Activated CD8-positive, alpha-beta T cell treated with anti-CD3 and anti-CD28 coated beads for 36 hours (primary cell): ENCODE measurements around the gene SOBP. TPM values are rescaled to one million over a fixed set of nuclear protein-coding genes. Genes with fewer than 3 reads are reported as not detected.

Experiments used
- ATAC-seq: fragments of 200-7000 bp; cut with Tn5 transposase; one replicate; pipeline ENCODE4 v1.10.0; 2021; ENCODE audit warnings: mild to moderate bottlenecking, moderate library complexity
- CTCF ChIA-PET: fragments of 350-600 bp; sonication (Branson Sonifier 250); formaldehyde crosslinking; loops from one replicate; lab custom pipeline; 2021; ENCODE audit warnings: antibody characterized with exemption; lab: Charles Lee
- POLR2A ChIA-PET: fragments of 350-600 bp; sonication (Branson Sonifier 250); formaldehyde crosslinking; loops from one replicate; lab custom pipeline; 2021; ENCODE audit warnings: antibody characterized with exemption; lab: Charles Lee
- DNase-seq: peaks from one replicate; pipeline ENCODE4 v3.0.0-alpha.2; 2020
- H3K27ac Mint-ChIP-seq: one replicate; pipeline ENCODE4 v1.8.0; 2021; ENCODE audit warnings: mild to moderate bottlenecking, mixed read lengths
- H3K27me3 Mint-ChIP-seq: one replicate; pipeline ENCODE4 v1.8.0; 2021; ENCODE audit warnings: mixed read lengths
- H3K36me3 Mint-ChIP-seq: one replicate; pipeline ENCODE4 v1.8.0; 2021; ENCODE audit warnings: low read depth, mixed read lengths
- H3K4me1 Mint-ChIP-seq: one replicate; pipeline ENCODE4 v1.8.0; 2021; ENCODE audit warnings: low read depth, mixed read lengths
- H3K4me3 Mint-ChIP-seq: one replicate; pipeline ENCODE4 v1.8.0; 2021; ENCODE audit warnings: mild to moderate bottlenecking, moderate library complexity, mixed read lengths
- H3K9me3 Mint-ChIP-seq: one replicate; pipeline ENCODE4 v1.8.0; 2021; ENCODE audit warnings: mixed read lengths
- intact Hi-C: fragments of 100-400 bp; cut with micrococcal nuclease; formaldehyde crosslinking; loops from one replicate; pipeline ENCODE4 v1.10.0; 2022
- total RNA-seq, 2 experiments: library from RNA; stranded (reverse); gene quantifications; one replicate each; pipeline ENCODE4 v1.2.3, GENCODE V29; 2021
- TF ChIP-seq, protein P1 (sequence below): fragments of 200-600 bp; IDR thresholded peaks from one replicate; pipeline ENCODE4 v1.8.0; 2022; ENCODE audit warnings: antibody characterized with exemption, mild to moderate bottlenecking

SOBP gene
- total RNA-seq, 2 experiments from 2014 or later = 0.77 to 1.1 TPM

DNA sequence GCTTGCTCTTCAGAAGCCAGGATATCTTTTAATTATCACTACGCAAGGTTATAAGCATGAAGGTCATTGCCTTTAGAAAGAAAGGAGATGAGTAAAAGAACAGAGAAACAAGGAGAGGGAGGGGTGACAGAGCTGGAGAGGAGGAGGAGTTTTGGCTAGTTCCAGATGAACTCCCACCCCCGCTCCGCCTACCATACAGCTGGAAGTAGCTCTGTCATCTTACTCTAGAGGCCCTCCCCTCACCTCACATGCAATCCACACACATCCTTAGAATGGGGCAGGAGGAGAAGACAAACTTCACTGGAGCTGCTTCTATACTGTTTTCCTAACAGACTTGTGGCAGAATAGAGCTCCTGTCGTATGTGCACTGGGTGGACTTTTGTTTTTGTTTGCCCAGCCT lies 189.5 kb downstream of the SOBP start:
- H3K4me3 Mint-ChIP-seq = no peak overlapping the region
- DNase-seq (peak; percentile 14), ATAC-seq (no peak)
- intact Hi-C loops = loop anchor here (5.0 to 10.0 kb wide), 2 partner anchors 168 to 375 kb away; no protein-coding TSS in a partner anchor
- no peaks in the 10 kb centered on the region for H3K9me3 Mint-ChIP-seq
- CTCF ChIA-PET = interaction anchor here (0.6 to 4.0 kb wide), 11 partner anchors 12 to 383 kb away, joined by 3 to 36 read pairs (median 3); no protein-coding TSS in a partner anchor
- H3K27ac Mint-ChIP-seq = no peak overlapping the region
- H3K36me3 Mint-ChIP-seq = no peaks in the 10 kb centered on the region
- H3K4me1 Mint-ChIP-seq = peaks cover 8% of the 10 kb centered on the region
- no peaks in the 10 kb centered on the region for H3K27me3 Mint-ChIP-seq
- POLR2A ChIA-PET = no interaction called here
- TF ChIP-seq, protein P1, sequence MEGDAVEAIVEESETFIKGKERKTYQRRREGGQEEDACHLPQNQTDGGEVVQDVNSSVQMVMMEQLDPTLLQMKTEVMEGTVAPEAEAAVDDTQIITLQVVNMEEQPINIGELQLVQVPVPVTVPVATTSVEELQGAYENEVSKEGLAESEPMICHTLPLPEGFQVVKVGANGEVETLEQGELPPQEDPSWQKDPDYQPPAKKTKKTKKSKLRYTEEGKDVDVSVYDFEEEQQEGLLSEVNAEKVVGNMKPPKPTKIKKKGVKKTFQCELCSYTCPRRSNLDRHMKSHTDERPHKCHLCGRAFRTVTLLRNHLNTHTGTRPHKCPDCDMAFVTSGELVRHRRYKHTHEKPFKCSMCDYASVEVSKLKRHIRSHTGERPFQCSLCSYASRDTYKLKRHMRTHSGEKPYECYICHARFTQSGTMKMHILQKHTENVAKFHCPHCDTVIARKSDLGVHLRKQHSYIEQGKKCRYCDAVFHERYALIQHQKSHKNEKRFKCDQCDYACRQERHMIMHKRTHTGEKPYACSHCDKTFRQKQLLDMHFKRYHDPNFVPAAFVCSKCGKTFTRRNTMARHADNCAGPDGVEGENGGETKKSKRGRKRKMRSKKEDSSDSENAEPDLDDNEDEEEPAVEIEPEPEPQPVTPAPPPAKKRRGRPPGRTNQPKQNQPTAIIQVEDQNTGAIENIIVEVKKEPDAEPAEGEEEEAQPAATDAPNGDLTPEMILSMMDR = no peak

DNA sequence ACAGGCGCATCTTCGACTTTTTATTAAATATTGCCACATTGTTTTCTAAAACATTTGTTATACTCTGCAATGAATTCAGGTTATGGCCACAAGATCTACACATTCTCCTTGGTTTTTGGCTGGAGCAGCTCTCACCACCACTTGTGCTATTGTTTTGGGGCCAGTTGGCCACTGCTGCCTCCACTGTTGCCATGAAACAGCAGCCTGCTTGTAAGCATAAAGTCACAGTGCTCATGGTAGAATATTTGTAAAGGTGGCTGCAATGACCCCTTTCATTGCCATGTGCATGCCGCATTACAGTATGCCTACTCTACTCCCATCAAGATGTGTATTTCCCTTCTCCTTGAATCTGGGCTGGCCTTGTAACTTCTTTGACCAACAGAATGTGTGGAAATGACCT lies 192.8 kb downstream of the SOBP start:
- H3K9me3 Mint-ChIP-seq = no peaks in the 10 kb centered on the region
- ATAC-seq (no peak), DNase-seq (no peak)
- no peaks in the 10 kb centered on the region for H3K27me3 Mint-ChIP-seq
- TF ChIP-seq, protein P1 = no peak
- no peaks in the 10 kb centered on the region for H3K36me3 Mint-ChIP-seq
- no peak overlapping the region for H3K27ac Mint-ChIP-seq
- ChIA-PET CTCF (no interaction called here), POLR2A (no interaction called here)
- H3K4me1 Mint-ChIP-seq = no peaks in the 10 kb centered on the region
- H3K4me3 Mint-ChIP-seq = no peak overlapping the region
- intact Hi-C loops = no loop called here

DNA sequence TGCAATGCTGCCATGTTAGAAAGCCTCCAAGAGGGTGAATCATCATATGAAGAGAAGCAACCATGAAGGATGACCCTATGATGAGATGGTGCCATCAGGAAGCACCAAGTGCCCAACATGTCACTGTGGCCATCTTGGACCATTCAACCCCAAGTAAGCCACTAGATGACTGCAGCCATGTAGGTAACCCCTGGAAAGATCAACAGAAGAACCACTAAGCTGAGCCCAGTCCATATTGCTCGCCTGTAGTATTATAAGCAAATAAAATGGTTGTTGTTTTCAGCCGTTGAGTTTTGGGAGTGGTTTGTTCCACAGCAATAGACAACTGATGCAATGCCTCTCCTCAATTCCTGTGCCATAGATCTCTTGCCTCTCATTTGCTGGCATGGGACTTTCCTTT lies 193.3 kb downstream of the SOBP start:
- ATAC-seq (no peak), DNase-seq (no peak)
- CTCF ChIA-PET = no interaction called here
- H3K27ac Mint-ChIP-seq = no peak overlapping the region
- POLR2A ChIA-PET = no interaction called here
- TF ChIP-seq, protein P1 = no peak
- no peaks in the 10 kb centered on the region for H3K36me3 Mint-ChIP-seq
- H3K4me3 Mint-ChIP-seq = no peak overlapping the region
- H3K27me3 Mint-ChIP-seq = no peaks in the 10 kb centered on the region
- intact Hi-C loops = no loop called here
- no peaks in the 10 kb centered on the region for H3K9me3 Mint-ChIP-seq
- no peaks in the 10 kb centered on the region for H3K4me1 Mint-ChIP-seq

DNA sequence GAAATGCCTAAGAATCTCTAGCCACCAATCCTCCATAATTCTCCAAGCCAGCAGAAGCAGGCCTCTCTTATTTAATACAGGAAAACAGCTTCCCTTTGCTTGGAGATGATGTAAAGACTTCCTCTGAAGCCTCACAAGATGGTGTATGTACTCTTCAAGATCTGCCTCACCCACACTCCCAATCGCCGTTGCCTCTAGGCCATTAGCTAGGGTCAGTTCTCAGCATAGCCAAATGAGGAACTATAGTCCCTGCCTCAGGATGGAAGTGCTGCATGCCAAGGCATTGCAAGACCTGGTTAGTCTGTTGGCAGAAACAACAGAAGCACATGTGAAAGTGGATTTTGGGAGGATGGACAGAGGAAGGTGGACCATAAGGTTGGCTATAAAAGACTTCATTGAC lies 195.1 kb downstream of the SOBP start:
- DNase-seq = no peak
- POLR2A ChIA-PET = no interaction called here
- CTCF ChIA-PET = interaction anchor here (1.3 to 2.2 kb wide), 4 partner anchors 9 to 183 kb away, joined by 4 to 9 read pairs (median 6); no protein-coding TSS in a partner anchor
- Mint-ChIP-seq H3K9me3 (no peaks in the 10 kb centered on the region), H3K36me3 (no peaks in the 10 kb centered on the region), H3K4me3 (no peak overlapping the region), H3K27me3 (no peaks in the 10 kb centered on the region), H3K4me1 (peaks cover 5% of the 10 kb centered on the region), H3K27ac (no peak overlapping the region)
- ATAC-seq = no peak
- TF ChIP-seq, protein P1 = no peak
- intact Hi-C loops = no loop called here

DNA sequence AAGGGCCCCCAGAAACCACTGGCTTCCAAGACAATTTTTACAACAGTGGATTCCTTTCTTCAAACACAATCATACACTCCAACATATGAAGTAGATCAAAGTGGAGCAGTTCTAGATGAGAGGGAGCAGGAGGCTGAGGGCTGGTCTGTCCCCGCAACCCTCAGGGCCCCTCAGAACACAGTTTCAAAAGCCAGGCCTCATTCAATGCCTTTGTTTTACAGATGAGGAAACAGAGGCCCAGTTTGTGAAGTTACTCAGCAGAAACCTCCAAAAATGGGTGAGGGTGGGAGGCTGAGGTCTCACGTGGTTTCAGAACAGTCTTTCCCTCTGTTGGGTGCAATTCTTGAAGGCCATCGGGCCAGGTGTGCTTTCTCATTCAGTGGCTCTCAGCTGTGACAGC lies 199.3 kb downstream of the SOBP start:
- TF ChIP-seq, protein P1 = no peak
- no peak overlapping the region for H3K27ac Mint-ChIP-seq

More for the DNA sequence above, 199.3 kb downstream of the SOBP start:
- H3K4me1 Mint-ChIP-seq = peaks cover 5% of the 10 kb centered on the region
- no peak overlapping the region for H3K4me3 Mint-ChIP-seq
- intact Hi-C loops = no loop called here
- ChIA-PET POLR2A (interaction anchor here (1.7 kb wide), 1 partner anchor 12 kb away, joined by 6 read pairs; no protein-coding TSS in a partner anchor), CTCF (interaction anchor here (1.0 to 4.7 kb wide), 3 partner anchors 14 to 360 kb away, joined by 4 to 25 read pairs (median 4); no protein-coding TSS in a partner anchor)
- no peaks in the 10 kb centered on the region for H3K27me3 Mint-ChIP-seq
- H3K9me3 Mint-ChIP-seq = no peaks in the 10 kb centered on the region
- no peaks in the 10 kb centered on the region for H3K36me3 Mint-ChIP-seq
- DNase-seq (peak; percentile 14), ATAC-seq (no peak)
